HG03521 (cell line): ENCODE results near the gene DNAI1.
"Not testable (repeated sequence)": the region's sequence is repeated elsewhere in the genome, so short reads cannot be mapped to it uniquely, and the experiment has no call there.

Experiments used
- ATAC-seq: cut with Tn5 transposase; IDR thresholded peaks from one replicate; pipeline ENCODE4 v1.9.1; 2021; ENCODE audit warnings: mild to moderate bottlenecking, moderate library complexity; ENCODE audit not compliant: unreplicated experiment

The DNAI1 gene

GRCh38 chr9:34532041-34532440 lies 73.4 kb downstream of the DNAI1 start:
- ATAC-seq = not testable (repeated sequence)

GRCh38 chr9:34536685-34537084 lies 78.1 kb downstream of the DNAI1 start:
- ATAC-seq = no peak

- no peak for ATAC-seq
These were observed 82.2 kb downstream of the DNAI1 start for GRCh38 chr9:34540827-34541226.

- ATAC-seq = no peak
These were observed 82.9 kb downstream of the DNAI1 start for GRCh38 chr9:34541540-34541939.

GRCh38 chr9:34544035-34544434 lies 85.4 kb downstream of the DNAI1 start:
- ATAC-seq = no peak

- no peak for ATAC-seq
These were observed 86.9 kb downstream of the DNAI1 start for GRCh38 chr9:34545497-34545896.

GRCh38 chr9:34546102-34546833 lies 87.7 kb downstream of the DNAI1 start:
- ATAC-seq = no peak

GRCh38 chr9:34546834-34547827 lies 88.5 kb downstream of the DNAI1 start:
- ATAC-seq = no peak

- ATAC-seq = no peak
These were observed 89.5 kb downstream of the DNAI1 start for GRCh38 chr9:34547960-34548611.

- ATAC-seq = no peak
These were observed 90.8 kb downstream of the DNAI1 start for GRCh38 chr9:34549407-34549732.

- ATAC-seq = no peak
These were observed 91.5 kb downstream of the DNAI1 start for GRCh38 chr9:34550016-34550680.

- no peak for ATAC-seq
These were observed 92.2 kb downstream of the DNAI1 start for GRCh38 chr9:34550681-34551270.

- ATAC-seq = no peak
These were observed 93.4 kb downstream of the DNAI1 start for GRCh38 chr9:34551751-34552605.

- ATAC-seq = no peak
These were observed 94.0 kb downstream of the DNAI1 start for GRCh38 chr9:34552606-34552981.

- ATAC-seq = no peak
These were observed 94.4 kb downstream of the DNAI1 start for GRCh38 chr9:34552986-34553385.

- no peak for ATAC-seq
These were observed 95.0 kb downstream of the DNAI1 start for GRCh38 chr9:34553511-34554021.

GRCh38 chr9:34554211-34555001 lies 95.8 kb downstream of the DNAI1 start:
- no peak for ATAC-seq

- no peak for ATAC-seq
These were observed 96.4 kb downstream of the DNAI1 start for GRCh38 chr9:34555002-34555348.

GRCh38 chr9:34555500-34555899 lies 96.9 kb downstream of the DNAI1 start:
- no peak for ATAC-seq
